Measurements from ENCODE around the gene RNF17.

The RNF17 gene

GRCh38 chr13:24894277-24894971, 130.5 kb downstream of the RNF17 start:
- in situ Hi-C loops (cut with MboI; ENCODE audit: low sequenced_read_pairs): no loop called here

DNA sequence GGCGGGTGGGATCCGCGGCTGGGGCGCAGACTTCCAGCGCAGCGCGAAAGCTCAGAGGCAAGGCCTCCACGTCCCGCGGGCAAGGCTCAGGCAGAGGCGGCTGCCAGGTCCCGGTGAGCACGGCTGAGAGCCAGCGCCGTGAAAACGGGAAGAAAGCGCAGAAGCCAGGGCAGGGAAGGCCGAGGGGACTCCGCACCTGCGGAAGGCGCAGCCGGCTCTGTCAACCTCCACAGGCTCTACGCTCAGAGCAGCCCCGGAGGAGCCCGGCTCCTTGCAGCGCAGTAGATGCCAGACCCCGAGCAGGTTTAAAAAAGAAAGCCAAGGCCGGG, 131.0 kb downstream of the RNF17 start:
- in situ Hi-C loops (cut with MboI; ENCODE audit: low sequenced_read_pairs): no loop called here

- in situ Hi-C loops (cut with MboI; ENCODE audit: low sequenced_read_pairs): no loop called here
Observed at GRCh38 chr13:24896061-24896460, 132.1 kb downstream of the RNF17 start.

DNA sequence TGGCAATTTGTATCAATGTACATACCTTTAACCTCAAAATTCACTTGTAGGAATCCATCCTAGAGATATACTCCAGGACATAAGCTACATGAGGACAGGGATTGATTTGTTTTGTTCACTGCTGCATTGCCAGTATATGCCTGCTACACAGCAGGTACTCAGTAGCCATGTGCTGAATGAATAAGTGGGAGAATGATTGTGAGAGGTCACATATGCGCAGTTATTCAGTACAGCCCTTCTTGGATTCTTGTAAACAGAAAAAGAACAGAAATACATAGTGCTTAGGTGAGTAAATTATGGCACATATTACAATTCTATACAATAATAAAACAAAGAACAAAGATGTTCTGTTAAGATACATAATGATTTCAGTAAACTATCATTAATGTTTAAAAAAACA, 133.3 kb downstream of the RNF17 start:
- in situ Hi-C loops (cut with MboI; ENCODE audit: low sequenced_read_pairs): no loop called here

GRCh38 chr13:24899601-24900000, 135.6 kb downstream of the RNF17 start:
- in situ Hi-C loops (cut with MboI; ENCODE audit: low sequenced_read_pairs): no loop called here

DNA sequence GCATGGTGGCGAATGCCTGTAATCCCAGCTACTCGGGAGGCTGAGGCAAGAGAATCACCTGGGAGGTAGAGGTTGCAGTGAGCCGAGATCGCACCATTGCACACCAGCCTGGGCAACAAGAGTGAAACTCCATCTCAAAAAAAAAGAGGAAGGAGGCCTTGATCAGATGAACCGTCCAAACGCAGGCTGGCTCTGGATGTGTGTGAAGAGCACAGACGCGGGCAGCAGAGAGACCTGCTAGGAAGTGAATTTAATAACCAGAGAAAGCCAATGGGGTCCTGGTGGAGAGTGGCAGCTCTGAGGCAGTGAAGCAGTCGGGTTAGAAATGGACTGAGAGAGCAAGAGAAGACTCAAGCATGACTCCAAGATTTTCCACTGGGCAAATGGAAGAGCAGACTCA, 136.5 kb downstream of the RNF17 start:
- in situ Hi-C loops (cut with MboI; ENCODE audit: low sequenced_read_pairs): no loop called here

DNA sequence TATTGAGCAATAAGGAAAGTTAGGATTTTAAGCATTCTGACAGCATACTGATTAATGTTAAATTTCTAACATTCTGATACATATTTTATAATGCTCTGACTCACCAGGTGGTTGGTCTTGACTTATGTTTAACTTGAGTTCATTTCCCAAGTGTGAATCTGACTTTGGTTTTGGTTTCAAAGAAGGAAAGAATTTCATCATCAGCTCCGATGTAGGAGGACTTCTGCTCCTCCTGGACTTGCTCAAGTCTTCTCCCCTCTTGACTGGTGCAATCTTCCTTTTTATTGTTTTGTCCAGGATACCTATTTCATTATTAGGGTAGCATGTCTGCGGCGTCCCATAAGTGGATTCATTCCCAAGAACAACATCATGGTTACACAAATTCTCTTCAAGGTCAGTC, 141.3 kb downstream of the RNF17 start:
- in situ Hi-C loops (cut with MboI; ENCODE audit: low sequenced_read_pairs): no loop called here

DNA sequence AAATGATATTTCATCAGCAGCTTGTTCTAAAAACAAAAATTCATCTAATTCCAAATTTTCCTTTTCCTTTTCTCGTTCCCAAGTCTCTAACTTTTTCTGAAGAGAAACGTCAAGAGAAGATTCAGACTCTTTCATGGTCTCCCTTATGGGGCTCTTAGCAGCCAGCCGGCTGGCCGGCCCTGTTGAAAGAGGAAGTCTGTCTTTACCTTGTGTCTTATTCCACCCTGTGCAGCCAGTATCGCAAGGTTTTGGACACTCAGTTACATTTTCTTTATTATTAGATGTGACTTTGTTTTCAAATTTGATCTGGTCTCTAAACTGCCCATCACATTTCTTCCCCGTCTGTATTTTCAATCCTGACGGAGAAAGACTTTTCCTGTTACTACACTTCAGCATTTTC, 142.3 kb downstream of the RNF17 start:
- in situ Hi-C loops (cut with MboI; ENCODE audit: low sequenced_read_pairs): no loop called here

DNA sequence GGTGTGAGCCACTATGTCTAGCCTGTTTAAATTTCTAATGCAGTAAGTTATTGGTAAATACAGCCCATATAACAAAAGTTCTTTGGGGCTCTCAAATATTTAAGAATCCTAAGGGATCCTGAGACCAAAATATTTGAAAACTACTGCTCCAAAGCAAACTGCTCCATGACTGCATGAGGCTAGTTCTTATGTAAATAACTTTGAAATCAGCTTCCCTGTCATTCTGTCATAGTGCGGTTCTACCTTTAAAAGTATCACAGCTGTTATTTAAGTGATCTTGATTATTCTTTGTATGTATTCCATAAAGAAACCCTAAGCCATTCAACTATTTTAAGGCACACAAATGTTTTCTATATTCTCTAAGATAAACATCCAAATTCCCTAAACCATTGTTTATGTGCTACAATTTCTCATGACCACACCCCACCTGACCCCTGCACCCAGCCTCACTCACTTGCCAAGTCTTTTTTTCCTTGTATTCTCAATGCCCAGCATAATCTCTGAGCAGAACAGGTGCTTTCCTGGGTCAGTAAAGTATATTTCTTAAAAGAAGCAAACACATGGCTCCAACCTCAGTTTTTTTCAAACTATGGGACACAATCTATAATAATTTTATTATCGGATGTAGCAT, 146.6 kb downstream of the RNF17 start:
- in situ Hi-C loops (cut with MboI; ENCODE audit: low sequenced_read_pairs): no loop called here

DNA sequence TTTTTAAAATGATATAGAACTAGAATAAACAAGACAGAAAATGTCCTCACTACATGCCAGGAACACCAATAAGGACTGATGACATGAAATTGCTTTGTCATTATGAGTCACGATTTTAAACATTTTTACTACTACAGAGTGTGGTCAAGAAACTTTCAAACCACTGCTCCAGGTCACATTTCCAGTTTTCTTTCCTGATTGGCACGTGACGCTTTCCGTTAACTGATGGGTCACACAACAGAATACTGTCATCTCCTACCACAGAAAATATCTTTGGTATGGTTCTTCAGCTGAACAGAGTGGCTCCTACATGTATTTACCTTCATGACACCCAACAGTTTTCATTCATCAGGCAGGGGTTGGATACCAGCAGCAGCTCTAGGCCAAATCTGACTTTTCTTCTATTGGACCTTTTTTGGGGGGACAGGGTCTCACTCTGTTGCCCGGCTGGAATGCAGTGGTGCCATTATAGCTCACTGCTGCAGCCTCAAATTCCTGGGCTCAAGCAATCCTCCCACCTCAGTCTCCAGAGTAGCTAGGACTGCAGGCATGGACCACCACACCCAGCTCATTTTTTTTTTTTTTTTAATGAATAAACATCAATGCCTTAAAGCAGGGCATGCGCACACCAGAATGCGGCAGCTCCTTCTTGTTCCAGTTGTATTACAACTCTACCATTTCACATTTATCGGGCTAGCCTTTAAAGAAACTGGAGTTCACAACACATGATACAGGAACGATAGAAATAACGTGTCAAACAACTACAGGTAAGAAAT, 147.4 kb downstream of the RNF17 start:
- in situ Hi-C loops (cut with MboI; ENCODE audit: low sequenced_read_pairs): no loop called here

DNA sequence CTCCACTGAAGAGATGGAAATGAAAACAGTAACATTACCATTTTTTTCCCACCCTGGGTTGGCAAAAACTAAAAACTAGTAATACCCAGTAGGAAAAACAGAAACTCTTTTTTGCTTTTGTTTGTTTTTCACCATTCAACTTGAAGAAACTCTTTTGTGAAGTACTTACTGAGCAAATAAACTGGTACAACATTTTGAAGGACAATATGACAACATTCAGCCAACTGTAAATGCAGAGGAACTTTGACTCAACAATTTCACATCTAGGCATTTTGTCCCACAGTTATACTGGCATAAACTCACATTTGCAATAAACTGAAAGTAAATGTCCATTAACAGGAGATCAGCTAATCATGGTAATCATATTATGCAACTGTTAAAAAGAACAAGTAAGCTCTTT, 152.5 kb downstream of the RNF17 start:
- in situ Hi-C loops (cut with MboI; ENCODE audit: low sequenced_read_pairs): no loop called here

GRCh38 chr13:24921003-24921402, 157.0 kb downstream of the RNF17 start:
- in situ Hi-C loops (cut with MboI; ENCODE audit: low sequenced_read_pairs): no loop called here

GRCh38 chr13:24921881-24922280, 157.9 kb downstream of the RNF17 start:
- in situ Hi-C loops (cut with MboI; ENCODE audit: low sequenced_read_pairs): no loop called here

- in situ Hi-C loops (cut with MboI; ENCODE audit: low sequenced_read_pairs): no loop called here
Observed at GRCh38 chr13:24922387-24922744, 158.4 kb downstream of the RNF17 start.

GRCh38 chr13:24922745-24923591, 159.0 kb downstream of the RNF17 start:
- in situ Hi-C loops (cut with MboI; ENCODE audit: low sequenced_read_pairs): no loop called here

DNA sequence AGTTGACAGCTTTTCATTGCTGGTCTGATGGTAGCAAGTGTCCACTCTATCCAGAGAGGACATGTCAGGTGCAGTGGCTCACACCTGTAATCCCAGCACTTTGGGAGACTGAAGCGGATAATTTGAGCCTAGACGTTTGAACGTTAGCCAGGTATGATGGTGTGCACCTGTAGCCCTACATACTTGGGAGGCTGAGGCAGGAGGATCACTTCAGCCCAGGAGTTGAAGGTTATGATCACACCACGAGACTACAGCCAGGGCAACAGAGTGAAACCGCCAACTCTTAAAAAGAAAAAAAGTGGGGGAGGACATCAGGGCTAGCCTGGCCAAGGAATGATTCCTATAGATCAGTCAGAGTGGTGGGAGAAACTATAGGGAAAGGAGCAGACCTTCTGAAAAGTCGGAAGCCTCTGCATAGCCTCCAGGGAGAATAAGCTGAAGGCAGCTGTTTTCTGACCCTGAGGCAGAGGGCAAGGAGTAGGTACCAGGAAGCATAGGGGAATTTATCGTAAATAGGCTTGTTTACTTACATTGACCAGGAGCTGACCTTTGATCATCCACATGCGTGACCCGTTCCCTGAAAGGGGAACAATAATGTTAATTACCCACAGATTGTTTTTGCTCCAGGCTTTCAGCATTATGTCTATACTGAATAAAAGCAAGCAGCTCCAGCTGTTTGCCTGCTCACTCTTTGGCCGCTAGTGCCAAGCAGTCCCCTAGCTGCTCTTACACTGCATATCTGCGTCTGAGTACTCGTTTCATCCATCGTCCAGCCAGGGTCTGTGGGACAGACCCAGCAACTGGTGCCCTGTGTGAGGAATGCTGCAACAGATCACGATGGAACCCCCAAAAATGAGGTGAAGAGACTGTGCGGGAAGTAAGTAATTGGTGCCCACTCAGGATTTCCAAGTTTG, 161.6 kb downstream of the RNF17 start:
- in situ Hi-C loops (cut with MboI; ENCODE audit: low sequenced_read_pairs): no loop called here

DNA sequence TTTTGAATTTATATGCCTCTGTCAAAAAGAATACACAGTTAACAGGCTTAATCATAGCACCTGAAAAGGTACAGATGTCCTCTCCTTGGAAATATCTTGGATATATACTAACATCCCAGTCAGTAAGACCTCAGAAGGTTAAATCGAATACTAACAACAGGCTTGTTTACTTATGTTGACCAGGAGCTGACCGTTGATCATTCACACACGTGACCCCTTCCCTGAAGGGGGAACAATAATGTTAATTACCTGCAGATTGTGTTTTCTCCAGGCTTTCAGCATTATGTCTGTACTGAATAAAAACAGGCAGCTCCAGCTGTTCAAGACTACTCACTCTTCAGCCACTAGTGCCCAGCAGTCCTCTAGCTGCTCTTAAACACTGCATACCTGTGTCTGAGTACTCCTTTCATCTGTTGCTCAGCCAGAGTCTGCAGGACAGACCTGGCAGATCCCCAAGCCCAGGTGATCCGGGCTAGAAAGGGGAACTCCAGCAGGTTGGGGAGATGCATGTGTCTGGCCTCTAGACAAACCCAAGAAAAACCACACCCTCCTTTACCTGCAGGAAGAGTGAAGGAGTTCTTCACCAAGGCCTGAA, 163.9 kb downstream of the RNF17 start:
- in situ Hi-C loops (cut with MboI; ENCODE audit: low sequenced_read_pairs): no loop called here

DNA sequence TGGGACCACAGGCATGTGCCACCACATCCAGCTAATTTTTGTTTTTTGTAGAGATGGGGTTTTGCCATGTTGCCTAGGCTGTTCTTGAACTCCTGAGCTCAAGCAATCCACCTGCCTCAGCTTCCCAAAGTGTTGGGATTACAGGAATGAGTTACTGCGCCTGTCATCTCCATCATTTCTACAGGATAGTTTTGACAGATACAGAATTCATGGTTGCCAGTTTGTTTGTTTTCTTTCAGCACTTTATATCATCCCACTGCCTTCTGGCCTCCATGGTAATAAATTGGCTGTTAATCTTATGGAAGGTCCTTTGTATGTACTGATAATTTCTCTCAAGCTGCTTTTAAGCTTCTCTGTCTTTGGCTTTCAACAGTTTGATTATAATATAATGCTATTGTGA, 165.2 kb downstream of the RNF17 start:
- in situ Hi-C loops (cut with MboI; ENCODE audit: low sequenced_read_pairs): no loop called here
